Upper lobe of left lung (tissue), 4 donors: ENCODE data around the gene LPCAT3.

Source experiments
- CTCF ChIP-seq, 6 experiments: fragments of 450-650 bp in 4 of 6; fragments of 200-600 bp in 2 of 6; sonication (generic) in 2 of 6; IDR thresholded peaks; one replicate each; pipeline ENCODE4 v1.5.1; 2016 to 2019; ENCODE audit warnings: antibody characterized with exemption in 6 of 6
- POLR2A ChIP-seq, 4 donors: fragments of 450-650 bp; IDR thresholded peaks; one replicate each; pipeline ENCODE4 v1.5.1; 2016 to 2017; ENCODE audit warnings: antibody characterized with exemption in 4 of 4, mild to moderate bottlenecking in 2 of 4

DNA sequence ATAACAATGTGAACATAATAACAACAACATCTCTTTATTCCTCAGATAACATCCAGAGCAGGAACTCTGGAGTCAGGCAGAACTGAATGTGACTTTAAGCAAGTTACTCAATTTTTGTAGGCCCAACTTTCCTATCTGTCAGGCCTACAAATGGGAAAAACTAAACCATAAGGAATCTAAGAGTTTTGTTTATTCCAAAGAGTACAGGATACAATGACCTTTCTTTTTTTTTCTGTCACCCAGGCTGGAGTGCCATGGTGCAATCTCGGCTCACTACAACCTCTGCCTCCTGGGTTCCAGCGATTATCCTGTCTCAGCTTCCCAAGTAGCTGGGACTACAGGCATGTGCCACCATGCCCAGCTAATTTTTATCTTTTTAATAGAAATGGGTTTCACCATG, 9.4 kb downstream of the LPCAT3 start:
- TF ChIP-seq CTCF (IDR thresholded peaks at IDR 0.05): no peak
- TF ChIP-seq POLR2A (IDR thresholded peaks at IDR 0.05): no peak
